ENCODE results near the gene ANKS1A.
A peak's percentile ranks its signal among the peaks of the same experiment; 100 is the strongest.
"Not testable (repeated sequence)": the region's sequence is repeated elsewhere in the genome, so short reads cannot be mapped to it uniquely, and the experiment has no call there.

Gene ANKS1A

GRCh38 chr6:34884996-34885395, 4.1 kb upstream of the ANKS1A start:
- no peak for DNase-seq

GRCh38 chr6:34885837-34886236, 3.2 kb upstream of the ANKS1A start:
- DNase-seq: not testable (repeated sequence)

- DNase-seq: peak; percentile 95
Measured at GRCh38 chr6:34887753-34888513, 1.1 kb upstream of the ANKS1A start, which contains the start of gene TAF11. TSS of gene TAF11 (minus strand) at chr6:34888042. CDS start at chr6:34887957, 85 bp downstream.

- DNase-seq: no peak
Measured at GRCh38 chr6:34888514-34888856, 570 bp upstream of the ANKS1A start.

GRCh38 chr6:34890533-34890925, 1.5 kb downstream of the ANKS1A start:
- DNase-seq: no peak

GRCh38 chr6:34891296-34891695, 2.2 kb downstream of the ANKS1A start:
- no peak for DNase-seq

- DNase-seq: no peak
Measured at GRCh38 chr6:34894693-34895092, 5.6 kb downstream of the ANKS1A start.

GRCh38 chr6:34897130-34897529, 8.1 kb downstream of the ANKS1A start:
- no peak for DNase-seq

- no peak for DNase-seq
Measured at GRCh38 chr6:34897716-34898115, 8.7 kb downstream of the ANKS1A start.

- not testable (repeated sequence) for DNase-seq
Measured at GRCh38 chr6:34899748-34900147, 10.7 kb downstream of the ANKS1A start.

GRCh38 chr6:34900321-34901031, 11.4 kb downstream of the ANKS1A start:
- no peak for DNase-seq

GRCh38 chr6:34901930-34902329, 12.9 kb downstream of the ANKS1A start:
- DNase-seq: no peak

GRCh38 chr6:34904990-34905613, 16.0 kb downstream of the ANKS1A start:
- no peak for DNase-seq

- DNase-seq: no peak
Measured at GRCh38 chr6:34906826-34907225, 17.8 kb downstream of the ANKS1A start.

GRCh38 chr6:34908194-34908593, 19.1 kb downstream of the ANKS1A start:
- DNase-seq: no peak

- no peak for DNase-seq
Measured at GRCh38 chr6:34909320-34909883, 20.3 kb downstream of the ANKS1A start.

- no peak for DNase-seq
Measured at GRCh38 chr6:34911822-34912221, 22.8 kb downstream of the ANKS1A start.

- no peak for DNase-seq
Measured at GRCh38 chr6:34912715-34913464, 23.8 kb downstream of the ANKS1A start.

- DNase-seq: no peak
Measured at GRCh38 chr6:34914358-34914757, 25.3 kb downstream of the ANKS1A start.

GRCh38 chr6:34916348-34916967, 27.4 kb downstream of the ANKS1A start:
- DNase-seq: no peak

GRCh38 chr6:34917626-34918285, 28.7 kb downstream of the ANKS1A start:
- no peak for DNase-seq

- no peak for DNase-seq
Measured at GRCh38 chr6:34919651-34920050, 30.6 kb downstream of the ANKS1A start.
